ENCODE results near the gene EEF1B2. TPM values are rescaled to one million over a fixed set of nuclear protein-coding genes. Genes with fewer than 3 reads are reported as not detected.

The EEF1B2 gene
- total and polyA plus RNA-seq, 2 of the 13 experiments (the other 11 are each of a cell fraction or from before 2014, with no cell fraction given), result 1,284 to 1,731 TPM

DNA sequence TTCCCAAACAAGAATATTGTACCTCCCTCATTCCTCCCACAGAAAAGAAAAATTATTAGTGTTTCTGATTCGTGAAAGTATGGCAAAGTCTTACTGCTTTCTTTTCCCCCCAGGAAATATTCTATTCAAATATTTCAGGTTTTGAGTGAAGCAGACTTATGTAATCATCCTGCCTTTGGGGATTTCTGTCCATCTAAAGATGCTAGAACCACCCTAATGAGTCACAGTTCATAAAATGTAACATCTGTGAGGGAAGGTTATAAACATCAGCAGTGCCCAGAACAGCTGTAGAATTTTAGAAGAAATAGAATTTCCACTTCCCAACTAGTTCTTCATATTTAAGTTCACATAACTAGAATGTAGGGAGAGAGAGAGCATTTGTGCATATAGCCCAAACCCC is 39.0 kb downstream of the EEF1B2 start (continued):
- no peak for TF ChIP-seq ZNF687 (CRISPR knock-in tag; IDR thresholded peaks at IDR 0.05)
- TF ChIP-seq, protein P1, sequence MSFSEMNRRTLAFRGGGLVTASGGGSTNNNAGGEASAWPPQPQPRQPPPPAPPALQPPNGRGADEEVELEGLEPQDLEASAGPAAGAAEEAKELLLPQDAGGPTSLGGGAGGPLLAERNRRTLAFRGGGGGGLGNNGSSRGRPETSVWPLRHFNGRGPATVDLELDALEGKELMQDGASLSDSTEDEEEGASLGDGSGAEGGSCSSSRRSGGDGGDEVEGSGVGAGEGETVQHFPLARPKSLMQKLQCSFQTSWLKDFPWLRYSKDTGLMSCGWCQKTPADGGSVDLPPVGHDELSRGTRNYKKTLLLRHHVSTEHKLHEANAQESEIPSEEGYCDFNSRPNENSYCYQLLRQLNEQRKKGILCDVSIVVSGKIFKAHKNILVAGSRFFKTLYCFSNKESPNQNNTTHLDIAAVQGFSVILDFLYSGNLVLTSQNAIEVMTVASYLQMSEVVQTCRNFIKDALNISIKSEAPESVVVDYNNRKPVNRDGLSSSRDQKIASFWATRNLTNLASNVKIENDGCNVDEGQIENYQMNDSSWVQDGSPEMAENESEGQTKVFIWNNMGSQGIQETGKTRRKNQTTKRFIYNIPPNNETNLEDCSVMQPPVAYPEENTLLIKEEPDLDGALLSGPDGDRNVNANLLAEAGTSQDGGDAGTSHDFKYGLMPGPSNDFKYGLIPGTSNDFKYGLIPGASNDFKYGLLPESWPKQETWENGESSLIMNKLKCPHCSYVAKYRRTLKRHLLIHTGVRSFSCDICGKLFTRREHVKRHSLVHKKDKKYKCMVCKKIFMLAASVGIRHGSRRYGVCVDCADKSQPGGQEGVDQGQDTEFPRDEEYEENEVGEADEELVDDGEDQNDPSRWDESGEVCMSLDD (CRISPR knock-in tag; IDR thresholded peaks at IDR 0.05; ENCODE audit: borderline replicate concordance), result no peak

- DNase-seq (ENCODE audit: low spot score), result no peak
- Histone ChIP-seq H3K4me1 (ENCODE audit: insufficient read depth, low read length) (peaks cover 7% of the 10 kb centered on the region; the same call in 1 of the 2 replicates), H3K4me2 (ENCODE audit: low read depth, low read length) (no peak overlapping the region), H3K9ac (ENCODE audit: insufficient read depth, low read depth, low read length) (no peak overlapping the region), H3K27ac (ENCODE audit: extremely low read length, insufficient read depth, low read length) (no peak overlapping the region), H4K20me1 (ENCODE audit: insufficient read depth, low read length) (no peaks in the 10 kb centered on the region), H3K9me3 (ENCODE audit: low read length) (no peaks in the 10 kb centered on the region), H3K36me3 (replicated peaks in 1 of 2; ENCODE audit: control insufficient read depth in 1 of 2, insufficient read depth in 2 of 2, low read length in 2 of 2) (no peaks in the 10 kb centered on the region), H2AFZ (ENCODE audit: low read length) (no peak overlapping the region), H3K4me3 (replicated peaks in 1 of 3; ENCODE audit: insufficient read depth in 1 of 3, low read depth in 2 of 3, low read length in 3 of 3) (no peak overlapping the region), H3K27me3 (ENCODE audit: control insufficient read depth in 1 of 2, insufficient read depth in 2 of 2, low read length in 2 of 2) (peaks cover 2 to 21% of the 10 kb centered on the region in 2 experiments; a peak in 4 of 5 replicates), H3K79me2 (ENCODE audit: insufficient read depth, low read length) (no peaks in the 10 kb centered on the region)
- WGBS (ENCODE audit: low lambda C conversion rate), result 26% methylated on average over 5 of the region's 5 CpGs
- CTCF ChIA-PET (ENCODE audit: low intra/inter-chr PET ratio, low total read pairs), result no interaction called here
- intact Hi-C loops (cut with micrococcal nuclease; ENCODE audit: unreplicated experiment) (no loop called here), in situ Hi-C loops (cut with HindIII; ENCODE audit: extremely low pct_ligation_motif_present, low pct_unique_long_range_greater_than_20kb) (no loop called here)
- no TSS peak for BruUV-seq (replicated peaks)
- POLR2A ChIA-PET, result no interaction called here
- peak; percentile 55; the same call in 2 of the 3 replicates for ATAC-seq
- FAIRE-seq, result no peak
- TF ChIP-seq CEBPB (IDR thresholded peaks at IDR 0.05; ENCODE audit: borderline replicate concordance, low read depth, low read length) (peak; percentile 57; the same call in 1 of the 2 replicates), KAT7 (CRISPR knock-in tag; IDR thresholded peaks at IDR 0.05; ENCODE audit: borderline replicate concordance) (no peak), RAD21 (CRISPR knock-in tag; IDR thresholded peaks at IDR 0.05) (no peak), ZNF460 (CRISPR knock-in tag; IDR thresholded peaks at IDR 0.05; ENCODE audit: borderline replicate concordance) (peak; percentile 20; the same call in 1 of the 2 replicates), ZNF232 (CRISPR knock-in tag; IDR thresholded peaks at IDR 0.05; ENCODE audit: borderline replicate concordance) (no peak), ZBTB8A (CRISPR knock-in tag; IDR thresholded peaks at IDR 0.05; ENCODE audit: borderline replicate concordance, low read depth) (no peak), ZNF770 (CRISPR knock-in tag; IDR thresholded peaks at IDR 0.05) (no peak), ARNT2 (CRISPR knock-in tag; IDR thresholded peaks at IDR 0.05; ENCODE audit: low read depth) (no peak), MAFF (IDR thresholded peaks at IDR 0.05; ENCODE audit: low read depth, low read length) (peak; percentile 41; the same call in 1 of the 2 replicates), ZNF777 (CRISPR knock-in tag; IDR thresholded peaks at IDR 0.05) (no peak), MAFK (conservative IDR thresholded peaks at IDR 0.05 in 1 of 2, IDR thresholded peaks at IDR 0.05 in 1 of 2; ENCODE audit: low read length in 2 of 2) (peak in 1 of 2 experiments; percentile 46; a peak in 2 of 4 replicates)
These were observed 41.6 kb downstream of the EEF1B2 start for GRCh38 chr2:206201075-206201848.
